ENCODE results near the gene DROSHA.
"Not testable (repeated sequence)": the region's sequence is repeated elsewhere in the genome, so short reads cannot be mapped to it uniquely, and the experiment has no call there.

The DROSHA gene

DNA sequence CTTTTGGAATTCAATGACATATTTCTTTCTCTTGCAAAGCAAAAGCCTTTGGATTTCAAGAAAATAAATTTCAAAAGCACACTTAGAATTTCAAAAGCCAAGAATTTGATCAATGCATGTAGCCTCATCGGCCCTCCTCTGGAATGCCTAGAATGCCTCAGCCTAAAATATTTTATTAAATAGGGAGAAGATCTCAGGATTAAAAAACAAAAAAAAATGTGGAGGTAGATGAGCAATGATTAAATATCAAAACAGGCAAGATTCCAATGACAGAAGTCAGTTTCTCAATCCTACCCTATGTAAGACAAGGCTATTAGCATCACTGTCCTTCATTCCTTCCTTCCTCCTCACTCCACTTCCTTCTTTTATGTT lies 169.4 kb downstream of the DROSHA start:
- no peaks in the 10 kb centered on the region for H3K36me3 ChIP-seq (ENCODE audit: control insufficient read depth, low read length)
- H3K9me2 ChIP-seq (replicated peaks; ENCODE audit: control insufficient read depth, low read length): no peaks in the 10 kb centered on the region; the same call in 1 of the 2 replicates
- H3K27me3 ChIP-seq (ENCODE audit: control insufficient read depth, low read length): no peaks in the 10 kb centered on the region
- H3K79me2 ChIP-seq (ENCODE audit: control insufficient read depth, low read length): no peaks in the 10 kb centered on the region
- H3K9me3 ChIP-seq (ENCODE audit: control insufficient read depth, insufficient read depth, low read length): no peaks in the 10 kb centered on the region
- TF ChIP-seq, protein P1, sequence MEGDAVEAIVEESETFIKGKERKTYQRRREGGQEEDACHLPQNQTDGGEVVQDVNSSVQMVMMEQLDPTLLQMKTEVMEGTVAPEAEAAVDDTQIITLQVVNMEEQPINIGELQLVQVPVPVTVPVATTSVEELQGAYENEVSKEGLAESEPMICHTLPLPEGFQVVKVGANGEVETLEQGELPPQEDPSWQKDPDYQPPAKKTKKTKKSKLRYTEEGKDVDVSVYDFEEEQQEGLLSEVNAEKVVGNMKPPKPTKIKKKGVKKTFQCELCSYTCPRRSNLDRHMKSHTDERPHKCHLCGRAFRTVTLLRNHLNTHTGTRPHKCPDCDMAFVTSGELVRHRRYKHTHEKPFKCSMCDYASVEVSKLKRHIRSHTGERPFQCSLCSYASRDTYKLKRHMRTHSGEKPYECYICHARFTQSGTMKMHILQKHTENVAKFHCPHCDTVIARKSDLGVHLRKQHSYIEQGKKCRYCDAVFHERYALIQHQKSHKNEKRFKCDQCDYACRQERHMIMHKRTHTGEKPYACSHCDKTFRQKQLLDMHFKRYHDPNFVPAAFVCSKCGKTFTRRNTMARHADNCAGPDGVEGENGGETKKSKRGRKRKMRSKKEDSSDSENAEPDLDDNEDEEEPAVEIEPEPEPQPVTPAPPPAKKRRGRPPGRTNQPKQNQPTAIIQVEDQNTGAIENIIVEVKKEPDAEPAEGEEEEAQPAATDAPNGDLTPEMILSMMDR (IDR thresholded peaks at IDR 0.05; ENCODE audit: low read depth, low read length, poor library complexity, severe bottlenecking): no peak
- TF ChIP-seq EZH2phosphoT487 (IDR thresholded peaks at IDR 0.05; ENCODE audit: borderline replicate concordance, low read length): no peak
- H3K4me3 ChIP-seq (ENCODE audit: low read length): no peak overlapping the region
- no peak overlapping the region for H3K4me2 ChIP-seq (ENCODE audit: low read length)
- no peaks in the 10 kb centered on the region for H3F3A ChIP-seq (ENCODE audit: control insufficient read depth, insufficient read depth)
- H3K27ac ChIP-seq (ENCODE audit: low read depth, low read length): no peak overlapping the region
- H4K20me1 ChIP-seq (ENCODE audit: control insufficient read depth, insufficient read depth, low read depth, low read length): no peaks in the 10 kb centered on the region
- H3K4me1 ChIP-seq (ENCODE audit: control insufficient read depth, low read length): no peaks in the 10 kb centered on the region

- not testable (repeated sequence) for H3K9me3 ChIP-seq (ENCODE audit: control insufficient read depth, insufficient read depth, low read length); H3K27ac ChIP-seq (ENCODE audit: low read depth, low read length); H3K4me1 ChIP-seq (ENCODE audit: control insufficient read depth, low read length); H3K79me2 ChIP-seq (ENCODE audit: control insufficient read depth, low read length); H3K4me2 ChIP-seq (ENCODE audit: low read length); H3F3A ChIP-seq (ENCODE audit: control insufficient read depth, insufficient read depth); H4K20me1 ChIP-seq (ENCODE audit: control insufficient read depth, insufficient read depth, low read depth, low read length); H3K27me3 ChIP-seq (ENCODE audit: control insufficient read depth, low read length); H3K36me3 ChIP-seq (ENCODE audit: control insufficient read depth, low read length); H3K9me2 ChIP-seq (replicated peaks; ENCODE audit: control insufficient read depth, low read length); H3K4me3 ChIP-seq (ENCODE audit: low read length)
Measured at GRCh38 chr5:31361704-31362528, 170.0 kb downstream of the DROSHA start.

DNA sequence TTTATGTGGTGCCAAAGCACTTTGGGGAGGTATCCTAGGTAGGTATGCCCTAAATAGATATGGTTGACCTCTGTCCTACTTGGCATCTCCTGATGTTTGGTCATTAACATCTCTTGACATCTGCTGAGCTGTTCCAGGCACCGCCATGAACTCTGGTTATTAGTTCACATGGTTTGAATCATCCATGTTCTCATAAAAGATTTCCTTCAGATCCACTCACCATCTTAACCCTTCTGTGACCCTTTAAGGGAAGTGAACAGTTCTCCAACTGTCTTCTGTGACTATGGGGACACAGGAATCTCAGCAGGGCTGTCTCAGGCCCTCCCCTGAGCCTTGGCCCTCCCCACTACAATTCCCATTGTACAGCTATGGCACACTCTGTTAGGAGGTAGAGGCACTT lies 170.7 kb downstream of the DROSHA start:
- H3K9me2 ChIP-seq (replicated peaks; ENCODE audit: control insufficient read depth, low read length): no peaks in the 10 kb centered on the region; the same call in 1 of the 2 replicates
- no peak overlapping the region for H3K4me3 ChIP-seq (ENCODE audit: low read length)
- no peak for TF ChIP-seq EZH2phosphoT487 (IDR thresholded peaks at IDR 0.05; ENCODE audit: borderline replicate concordance, low read length)
- TF ChIP-seq, protein P1 (IDR thresholded peaks at IDR 0.05; ENCODE audit: low read depth, low read length, poor library complexity, severe bottlenecking): no peak
- no peaks in the 10 kb centered on the region for H3F3A ChIP-seq (ENCODE audit: control insufficient read depth, insufficient read depth)
- no peaks in the 10 kb centered on the region for H4K20me1 ChIP-seq (ENCODE audit: control insufficient read depth, insufficient read depth, low read depth, low read length)
- no peaks in the 10 kb centered on the region for H3K9me3 ChIP-seq (ENCODE audit: control insufficient read depth, insufficient read depth, low read length)
- H3K36me3 ChIP-seq (ENCODE audit: control insufficient read depth, low read length): no peaks in the 10 kb centered on the region
- H3K27me3 ChIP-seq (ENCODE audit: control insufficient read depth, low read length): no peaks in the 10 kb centered on the region
- no peaks in the 10 kb centered on the region for H3K4me1 ChIP-seq (ENCODE audit: control insufficient read depth, low read length)
- no peaks in the 10 kb centered on the region for H3K79me2 ChIP-seq (ENCODE audit: control insufficient read depth, low read length)
- no peak overlapping the region for H3K27ac ChIP-seq (ENCODE audit: low read depth, low read length)
- no peak overlapping the region for H3K4me2 ChIP-seq (ENCODE audit: low read length)

GRCh38 chr5:31359839-31360238 lies 172.1 kb downstream of the DROSHA start:
- Histone ChIP-seq H4K20me1 (ENCODE audit: control insufficient read depth, insufficient read depth, low read depth, low read length) (no peaks in the 10 kb centered on the region), H3K9me3 (ENCODE audit: control insufficient read depth, insufficient read depth, low read length) (no peaks in the 10 kb centered on the region), H3K4me1 (ENCODE audit: control insufficient read depth, low read length) (no peaks in the 10 kb centered on the region), H3F3A (ENCODE audit: control insufficient read depth, insufficient read depth) (no peaks in the 10 kb centered on the region), H3K27me3 (ENCODE audit: control insufficient read depth, low read length) (no peaks in the 10 kb centered on the region), H3K79me2 (ENCODE audit: control insufficient read depth, low read length) (no peaks in the 10 kb centered on the region), H3K9me2 (replicated peaks; ENCODE audit: control insufficient read depth, low read length) (no peaks in the 10 kb centered on the region; the same call in 1 of the 2 replicates), H3K27ac (ENCODE audit: low read depth, low read length) (no peak overlapping the region), H3K4me3 (ENCODE audit: low read length) (no peak overlapping the region), H3K4me2 (ENCODE audit: low read length) (no peak overlapping the region), H3K36me3 (ENCODE audit: control insufficient read depth, low read length) (no peaks in the 10 kb centered on the region)
- TF ChIP-seq, protein P1 (IDR thresholded peaks at IDR 0.05; ENCODE audit: low read depth, low read length, poor library complexity, severe bottlenecking): no peak
- TF ChIP-seq EZH2phosphoT487 (IDR thresholded peaks at IDR 0.05; ENCODE audit: borderline replicate concordance, low read length): no peak
